HG02981 (cell line): ENCODE data around the gene LTB4R2.

Experiments
- ATAC-seq: cut with Tn5 transposase; IDR thresholded peaks from one replicate; pipeline ENCODE4 v1.9.1; 2021; ENCODE audit warnings: mild to moderate bottlenecking, moderate library complexity; ENCODE audit not compliant: unreplicated experiment

Gene LTB4R2

DNA sequence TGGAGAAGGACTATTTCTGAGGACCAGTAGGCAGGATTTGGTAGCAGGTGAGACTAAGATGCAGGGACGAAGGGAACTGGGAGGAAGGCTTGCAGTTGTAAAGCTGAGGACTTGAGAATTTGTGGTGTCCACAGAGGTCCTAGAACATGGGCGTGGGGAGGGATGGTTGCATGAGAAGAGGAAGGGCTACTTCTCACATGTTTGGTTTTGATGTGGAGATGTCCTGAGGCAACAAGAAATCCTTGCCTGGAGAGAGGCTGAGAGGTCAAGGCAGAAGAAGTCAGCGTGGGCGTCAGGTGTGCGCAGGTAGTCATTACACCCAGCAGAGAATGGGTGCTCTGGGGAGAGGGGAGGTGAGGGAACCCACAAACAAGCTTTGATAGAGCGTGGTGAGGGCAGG, 32.9 kb upstream of the LTB4R2 start:
- ATAC-seq = no peak

DNA sequence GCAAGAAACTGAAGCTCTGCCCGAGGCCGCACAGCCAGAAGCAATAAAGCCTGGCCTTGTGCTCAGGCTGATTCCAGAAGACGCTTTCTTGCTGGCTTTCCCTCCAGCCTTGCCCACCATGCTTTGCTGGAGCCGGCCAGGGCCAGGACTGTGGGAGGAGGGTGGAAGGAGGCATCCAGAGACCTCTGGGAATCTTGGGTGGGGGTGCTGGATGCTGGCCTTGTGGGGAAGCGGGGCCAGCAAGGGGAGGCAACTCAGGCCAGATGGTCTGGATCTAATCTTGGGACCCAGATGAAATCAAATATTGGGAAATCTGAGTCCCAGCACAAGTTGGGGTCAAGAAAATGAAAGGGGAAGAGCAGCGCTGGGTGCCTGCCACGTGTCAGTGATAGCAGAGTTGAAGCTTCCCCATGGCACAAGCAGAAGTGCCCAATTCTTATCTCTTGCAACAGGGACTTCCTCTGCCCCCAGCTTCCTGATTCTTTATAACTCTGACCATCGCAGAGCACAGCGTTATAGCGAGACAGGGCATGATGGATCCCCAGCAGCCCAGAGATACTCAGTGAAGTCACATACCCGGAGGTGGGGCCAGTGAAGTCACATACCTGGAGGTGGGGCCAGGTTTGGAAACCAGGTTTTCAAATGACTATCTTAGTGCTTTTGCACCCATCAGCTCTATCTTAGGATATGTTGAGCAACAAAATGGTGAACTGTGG, 32.2 kb upstream of the LTB4R2 start:
- ATAC-seq = no peak

GRCh38 chr14:24278424-24278823, 31.5 kb upstream of the LTB4R2 start:
- ATAC-seq = no peak

GRCh38 chr14:24279301-24280186, 30.4 kb upstream of the LTB4R2 start:
- no peak for ATAC-seq

GRCh38 chr14:24280797-24281460, 29.0 kb upstream of the LTB4R2 start:
- no peak for ATAC-seq

DNA sequence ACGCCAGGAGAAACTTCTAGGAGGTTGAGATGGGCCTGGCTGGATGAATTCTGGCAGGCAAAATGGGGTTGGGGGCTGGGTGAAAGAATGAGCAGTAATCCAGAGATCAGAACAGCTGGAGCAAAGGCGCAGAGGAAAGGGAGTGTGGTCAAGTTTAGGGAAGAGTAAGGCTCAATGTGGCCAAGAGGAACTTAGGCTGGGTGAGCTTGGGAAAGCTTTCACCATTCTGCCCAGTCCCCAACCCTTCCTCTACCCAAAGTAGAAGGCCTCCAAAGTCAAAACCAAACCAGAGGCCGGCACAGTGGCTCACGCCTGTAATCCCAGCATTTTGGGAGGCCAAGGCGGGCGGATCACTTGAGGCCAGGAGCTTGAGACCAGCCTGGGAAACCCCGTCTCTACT, 28.3 kb upstream of the LTB4R2 start:
- ATAC-seq = no peak

- ATAC-seq = no peak
Measured at GRCh38 chr14:24282736-24283135, 27.2 kb upstream of the LTB4R2 start.

DNA sequence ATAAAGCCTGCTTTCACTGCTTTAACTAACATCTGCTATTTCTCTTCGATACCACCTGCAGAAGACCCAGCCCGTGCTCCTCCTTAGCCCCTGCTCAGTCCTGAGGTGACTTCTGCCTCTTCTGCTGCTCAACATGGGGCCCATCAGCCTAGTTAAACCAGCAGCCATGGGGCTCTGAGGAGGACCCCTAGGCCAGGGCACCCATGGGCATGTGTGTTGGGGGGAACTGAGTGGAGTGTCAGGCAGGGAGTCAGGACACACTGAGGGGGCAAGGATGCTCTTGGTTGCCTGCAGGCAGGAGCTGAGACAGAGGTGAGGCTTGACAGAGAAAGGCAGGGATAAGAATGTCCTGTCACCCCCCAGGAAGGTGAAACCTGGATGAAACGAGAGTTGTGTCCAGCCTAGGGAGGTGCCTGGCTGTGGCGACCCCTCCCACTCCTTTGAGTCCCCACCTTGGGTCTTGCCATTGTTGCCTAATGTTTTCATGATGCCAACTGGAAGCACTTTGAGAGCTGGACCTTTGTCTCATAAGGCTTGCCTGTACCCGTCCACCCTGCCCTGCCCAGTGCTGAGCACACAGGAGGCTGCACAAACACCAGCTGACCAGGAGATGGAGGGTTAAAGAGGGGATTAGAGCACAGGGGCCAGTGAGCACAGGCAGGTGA, 26.0 kb upstream of the LTB4R2 start:
- ATAC-seq = no peak

- ATAC-seq = no peak
Measured at GRCh38 chr14:24284501-24285035, 25.4 kb upstream of the LTB4R2 start.

- no peak for ATAC-seq
Measured at GRCh38 chr14:24285351-24285750, 24.6 kb upstream of the LTB4R2 start.

- ATAC-seq = no peak
Measured at GRCh38 chr14:24286996-24287395, 22.9 kb upstream of the LTB4R2 start.

DNA sequence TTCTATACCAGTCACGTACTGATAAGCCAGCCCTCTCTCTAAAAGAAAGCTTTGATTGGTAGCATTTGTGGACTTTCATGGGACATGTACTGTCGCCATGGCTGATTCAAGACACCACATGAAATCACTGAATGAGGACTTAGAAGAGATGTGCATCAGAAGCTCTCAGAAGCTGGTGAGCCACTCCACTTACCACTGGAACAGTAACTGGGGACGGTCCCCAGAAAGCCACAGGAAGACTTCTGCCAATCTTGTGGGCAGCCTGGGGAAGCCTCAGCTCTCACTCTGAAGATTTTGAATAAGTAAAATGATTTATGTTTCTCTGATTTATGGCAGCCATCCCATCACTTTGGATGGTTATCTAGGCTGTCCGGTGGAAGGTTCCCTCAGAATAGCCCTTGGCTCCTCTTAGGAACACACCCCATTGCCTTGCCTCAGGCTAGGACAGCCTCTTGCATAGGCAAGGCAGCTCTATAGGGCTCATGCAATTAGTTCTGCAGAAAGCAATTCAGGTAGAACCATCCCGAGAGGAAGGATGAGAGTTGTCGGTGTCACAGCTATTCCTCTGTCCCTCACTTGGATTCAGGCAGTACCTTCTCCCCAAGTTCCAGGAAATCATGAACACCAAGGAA, 20.2 kb upstream of the LTB4R2 start:
- ATAC-seq = peak; percentile 70

DNA sequence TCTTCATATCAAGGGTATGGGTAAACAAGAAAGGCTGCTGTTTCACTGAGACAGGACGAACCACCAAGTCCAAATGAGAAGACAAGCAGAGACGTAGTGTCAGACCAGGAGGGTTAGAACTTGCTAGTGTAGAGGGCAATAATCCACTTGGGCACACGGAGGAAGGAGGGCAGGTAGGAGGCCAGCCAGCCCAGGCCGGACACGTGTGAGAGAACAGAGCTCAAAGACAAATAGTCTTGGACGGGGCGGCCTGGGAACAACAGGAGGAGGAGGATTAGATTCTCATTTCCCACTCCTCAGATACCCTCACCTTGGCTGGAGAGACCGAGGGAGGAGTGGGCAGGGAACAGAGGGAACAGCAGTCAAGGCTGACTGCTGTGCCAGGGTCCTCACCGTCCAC, 19.2 kb upstream of the LTB4R2 start:
- no peak for ATAC-seq

GRCh38 chr14:24291446-24292117, 18.4 kb upstream of the LTB4R2 start:
- no peak for ATAC-seq

DNA sequence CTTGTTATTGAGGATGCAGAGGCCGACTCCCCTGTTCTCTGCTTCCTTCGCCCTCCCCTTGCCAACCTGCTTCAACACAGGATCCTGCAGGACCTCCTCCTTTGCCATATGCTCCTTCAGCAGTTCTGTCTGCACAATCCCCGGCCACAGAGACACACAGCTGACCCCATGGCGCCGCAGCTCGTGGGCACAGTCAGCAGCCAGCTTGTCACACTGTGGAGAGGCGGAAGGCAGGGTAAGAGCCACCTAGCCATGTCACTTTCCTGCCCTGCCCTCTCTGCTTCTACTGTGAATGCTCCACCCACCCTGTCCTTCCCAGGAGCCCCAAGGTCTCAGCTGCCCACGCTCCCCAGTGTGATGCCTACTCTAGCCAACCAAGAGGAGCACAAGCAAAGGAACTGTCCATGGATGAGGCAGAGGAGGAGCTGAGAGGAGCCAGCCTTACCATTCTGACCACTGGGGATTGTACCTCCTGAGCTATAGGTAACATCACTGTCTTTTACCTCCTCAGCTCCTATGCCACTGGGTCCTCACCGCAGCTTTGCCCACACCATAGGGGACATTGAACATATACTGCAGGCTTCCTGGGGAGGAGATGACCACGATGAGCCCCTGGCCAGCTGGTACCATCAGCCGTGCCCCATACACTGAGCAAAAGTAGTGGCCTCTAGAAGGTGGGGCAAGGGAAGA, 17.7 kb upstream of the LTB4R2 start:
- ATAC-seq = no peak

DNA sequence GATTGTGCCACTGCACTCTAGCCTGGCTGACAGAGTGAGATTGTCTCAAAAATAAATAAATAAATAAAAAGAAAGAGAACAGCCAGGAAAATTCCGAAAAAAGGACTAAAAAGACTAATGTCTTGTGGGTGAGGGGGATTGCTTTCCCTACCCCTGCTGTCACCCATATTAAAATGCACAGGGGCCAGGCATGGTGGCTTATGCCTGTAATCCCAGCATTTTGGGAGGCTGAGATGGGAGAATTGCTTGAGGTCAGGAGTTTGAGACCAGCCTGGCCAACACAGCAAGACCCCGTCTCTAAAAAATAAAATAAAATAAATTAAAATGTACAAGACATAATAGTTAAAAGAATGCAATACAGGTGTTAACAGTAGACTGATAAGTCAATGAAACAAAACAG, 16.4 kb upstream of the LTB4R2 start:
- ATAC-seq = no peak

- ATAC-seq = peak; percentile 50
Measured at GRCh38 chr14:24296341-24297157, 13.4 kb upstream of the LTB4R2 start.

DNA sequence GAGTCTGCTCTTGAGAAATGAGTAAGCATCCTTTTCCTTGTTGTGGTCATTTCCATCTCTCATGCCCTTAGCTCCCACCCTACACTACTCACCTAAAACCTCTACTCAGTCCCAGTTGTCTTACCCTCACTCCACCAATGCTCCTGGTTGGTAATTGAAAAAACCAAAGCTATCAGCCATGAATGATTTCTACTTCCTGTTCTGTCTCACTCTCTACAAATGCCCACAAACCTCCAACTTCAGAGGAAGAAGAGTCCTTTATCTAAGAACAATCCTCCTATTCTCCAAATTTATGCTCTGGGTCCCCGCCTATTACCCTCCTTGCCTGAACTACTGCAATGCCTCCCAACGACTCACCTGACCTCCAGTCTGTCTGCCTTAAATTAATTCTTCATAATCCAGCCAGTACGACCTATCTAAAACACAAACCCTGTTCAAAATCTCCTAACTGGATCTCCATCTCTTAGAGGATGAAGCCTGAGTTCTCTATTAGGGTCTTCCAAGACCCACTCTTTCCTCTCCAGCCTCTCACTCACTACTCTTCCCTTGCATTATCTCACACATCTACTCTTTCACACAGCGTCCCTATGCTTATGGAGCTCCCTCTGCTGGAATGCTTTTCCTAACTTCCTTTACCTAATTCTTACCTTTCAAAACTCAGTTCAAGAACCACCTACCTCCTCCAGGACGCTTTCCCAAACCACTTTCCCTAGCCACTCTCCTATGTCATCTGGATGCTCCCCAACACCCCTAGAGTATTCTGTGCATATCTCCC, 12.6 kb upstream of the LTB4R2 start:
- peak; percentile 26 for ATAC-seq
